ENCODE results near the gene C3AR1. TPM values are rescaled to one million over a fixed set of nuclear protein-coding genes. Genes with fewer than 3 reads are reported as not detected.

C3AR1 gene
- total and polyA plus RNA-seq, 4 donors: 1.5 to 8.8 (median 5.0) TPM

GRCh38 chr12:8027856-8028255, 38.3 kb downstream of the C3AR1 start:
- TF ChIP-seq CTCF (IDR thresholded peaks at IDR 0.05; ENCODE audit: low read depth, low read length, missing input control) (no peak), ATF3 (IDR thresholded peaks at IDR 0.05) (no peak), RAD21 (IDR thresholded peaks at IDR 0.05) (no peak), RXRA (IDR thresholded peaks at IDR 0.05) (no peak), HNF4G (IDR thresholded peaks at IDR 0.05) (no peak), NR2F2 (IDR thresholded peaks at IDR 0.05) (no peak), JUND (IDR thresholded peaks at IDR 0.05) (no peak), TAF1 (conservative IDR thresholded peaks at IDR 0.05) (no peak), FOXA1 (IDR thresholded peaks at IDR 0.05) (no peak), HNF4A (conservative IDR thresholded peaks at IDR 0.05) (no peak), YY1 (IDR thresholded peaks at IDR 0.05) (no peak)
- TF ChIP-seq, protein P1, sequence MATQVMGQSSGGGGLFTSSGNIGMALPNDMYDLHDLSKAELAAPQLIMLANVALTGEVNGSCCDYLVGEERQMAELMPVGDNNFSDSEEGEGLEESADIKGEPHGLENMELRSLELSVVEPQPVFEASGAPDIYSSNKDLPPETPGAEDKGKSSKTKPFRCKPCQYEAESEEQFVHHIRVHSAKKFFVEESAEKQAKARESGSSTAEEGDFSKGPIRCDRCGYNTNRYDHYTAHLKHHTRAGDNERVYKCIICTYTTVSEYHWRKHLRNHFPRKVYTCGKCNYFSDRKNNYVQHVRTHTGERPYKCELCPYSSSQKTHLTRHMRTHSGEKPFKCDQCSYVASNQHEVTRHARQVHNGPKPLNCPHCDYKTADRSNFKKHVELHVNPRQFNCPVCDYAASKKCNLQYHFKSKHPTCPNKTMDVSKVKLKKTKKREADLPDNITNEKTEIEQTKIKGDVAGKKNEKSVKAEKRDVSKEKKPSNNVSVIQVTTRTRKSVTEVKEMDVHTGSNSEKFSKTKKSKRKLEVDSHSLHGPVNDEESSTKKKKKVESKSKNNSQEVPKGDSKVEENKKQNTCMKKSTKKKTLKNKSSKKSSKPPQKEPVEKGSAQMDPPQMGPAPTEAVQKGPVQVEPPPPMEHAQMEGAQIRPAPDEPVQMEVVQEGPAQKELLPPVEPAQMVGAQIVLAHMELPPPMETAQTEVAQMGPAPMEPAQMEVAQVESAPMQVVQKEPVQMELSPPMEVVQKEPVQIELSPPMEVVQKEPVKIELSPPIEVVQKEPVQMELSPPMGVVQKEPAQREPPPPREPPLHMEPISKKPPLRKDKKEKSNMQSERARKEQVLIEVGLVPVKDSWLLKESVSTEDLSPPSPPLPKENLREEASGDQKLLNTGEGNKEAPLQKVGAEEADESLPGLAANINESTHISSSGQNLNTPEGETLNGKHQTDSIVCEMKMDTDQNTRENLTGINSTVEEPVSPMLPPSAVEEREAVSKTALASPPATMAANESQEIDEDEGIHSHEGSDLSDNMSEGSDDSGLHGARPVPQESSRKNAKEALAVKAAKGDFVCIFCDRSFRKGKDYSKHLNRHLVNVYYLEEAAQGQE (IDR thresholded peaks at IDR 0.05): no peak
- Histone ChIP-seq H3K4me3 (ENCODE audit: low read depth in 1 of 3, low read length in 3 of 3) (no peak overlapping the region), H3K9ac (ENCODE audit: low read depth in 1 of 2, low read length in 2 of 2) (no peak overlapping the region)

DNA sequence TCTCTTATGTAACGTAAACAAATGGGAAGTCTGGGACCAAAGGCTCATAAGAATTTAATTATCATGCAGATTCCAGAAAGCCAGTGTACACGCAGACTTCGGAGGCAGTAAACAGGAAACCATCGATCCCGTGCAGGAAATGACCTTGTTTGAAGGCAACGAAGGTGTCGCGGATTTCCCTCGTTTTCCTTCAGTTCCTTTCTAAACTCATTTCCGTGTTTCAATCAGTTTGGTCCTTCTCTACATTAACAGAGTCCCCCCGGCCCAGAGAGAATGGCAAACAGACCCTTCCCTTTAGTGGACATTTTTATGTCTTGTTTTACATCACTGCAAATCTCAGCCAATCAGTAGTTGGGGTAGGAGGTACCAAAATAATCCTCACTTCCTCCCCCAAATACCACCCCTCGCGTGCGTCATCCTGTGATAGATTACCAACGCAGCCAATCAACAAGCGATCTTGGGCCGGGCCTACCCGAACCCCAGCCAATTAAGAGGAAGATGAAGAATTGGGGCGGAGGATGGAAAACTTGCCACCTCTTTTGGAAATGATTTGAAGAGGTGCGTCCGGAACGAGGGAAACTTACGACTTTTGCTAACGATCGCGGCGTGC, 39.8 kb downstream of the C3AR1 start:
- Histone ChIP-seq H3K9me3 (ENCODE audit: control insufficient read depth in 4 of 4, low read length in 3 of 4) (no peaks in the 10 kb centered on the region), H3K36me3 (ENCODE audit: control insufficient read depth in 4 of 4, insufficient read depth in 3 of 4, low read depth in 1 of 4, low read length in 3 of 4) (no peaks in the 10 kb centered on the region), H3K4me3 (ENCODE audit: low read depth in 1 of 3, low read length in 3 of 3) (peak overlapping the region; percentile 76 to 92 (median 79)), H3K4me1 (ENCODE audit: control insufficient read depth in 4 of 4, insufficient read depth in 4 of 4, low read length in 3 of 4) (peaks cover 0 to 2% (median 0%) of the 10 kb centered on the region in 4 donors), H3K27ac (ENCODE audit: low read depth in 1 of 2, low read length in 2 of 2) (peak overlapping the region; percentile 99), H3K9ac (ENCODE audit: low read depth in 1 of 2, low read length in 2 of 2) (peak overlapping the region; percentile 93 to 97), H3K27me3 (ENCODE audit: control insufficient read depth in 4 of 4, insufficient read depth in 4 of 4, low read length in 3 of 4) (no peaks in the 10 kb centered on the region)
- WGBS: under 1% methylated on average over 27 of the region's 27 CpGs
- DNase-seq (ENCODE audit: low spot score): peak; percentile 95
- TF ChIP-seq ATF3 (IDR thresholded peaks at IDR 0.05) (peak; percentile 53), JUND (IDR thresholded peaks at IDR 0.05) (peak; percentile 76 to 83), GABPA (IDR thresholded peaks at IDR 0.05 in 1 of 2, conservative IDR thresholded peaks at IDR 0.05 in 1 of 2) (peak; percentile 68 to 92), RXRA (IDR thresholded peaks at IDR 0.05) (peak in 1 of 2 donors; percentile 39), RAD21 (IDR thresholded peaks at IDR 0.05) (no peak), FOXA2 (IDR thresholded peaks at IDR 0.05) (peak; percentile 13), YY1 (IDR thresholded peaks at IDR 0.05) (peak; percentile 80), HNF4G (IDR thresholded peaks at IDR 0.05) (no peak), EGR1 (IDR thresholded peaks at IDR 0.05; ENCODE audit: low read depth in 2 of 2) (peak in 1 of 2 donors; percentile 50), ZBTB33 (IDR thresholded peaks at IDR 0.05) (no peak), CTCF (IDR thresholded peaks at IDR 0.05; ENCODE audit: low read depth, low read length, missing input control) (no peak), SP1 (IDR thresholded peaks at IDR 0.05) (peak; percentile 92)
- TF ChIP-seq, protein P1 (IDR thresholded peaks at IDR 0.05): peak; percentile 31

More at GRCh38 chr12:8027856-8028255, 38.3 kb downstream of the C3AR1 start:
- peaks cover 0 to 9% (median 4%) of the 10 kb centered on the region in 4 donors for H3K4me1 ChIP-seq (ENCODE audit: control insufficient read depth in 4 of 4, insufficient read depth in 4 of 4, low read length in 3 of 4)
- no peaks in the 10 kb centered on the region for H3K36me3 ChIP-seq (ENCODE audit: control insufficient read depth in 4 of 4, insufficient read depth in 3 of 4, low read depth in 1 of 4, low read length in 3 of 4)
- no peak for DNase-seq (ENCODE audit: low spot score)
- no peaks in the 10 kb centered on the region for H3K9me3 ChIP-seq (ENCODE audit: control insufficient read depth in 4 of 4, low read length in 3 of 4)
- no peak overlapping the region for H3K27ac ChIP-seq (ENCODE audit: low read depth in 1 of 2, low read length in 2 of 2)
- WGBS: 74% methylated on average over 5 of the region's 5 CpGs
- H3K27me3 ChIP-seq (ENCODE audit: control insufficient read depth in 4 of 4, insufficient read depth in 4 of 4, low read length in 3 of 4): no peaks in the 10 kb centered on the region

Measured in liver (tissue), 9 donors.